Retinal pigment epithelial cell (primary cell): ENCODE measurements around the gene LSP1.
"Not testable (repeated sequence)": the region's sequence is repeated elsewhere in the genome, so short reads cannot be mapped to it uniquely, and the experiment has no call there.

ENCODE experiments used
- DNase-seq: peaks from one replicate; pipeline ENCODE4 v3.0.0-alpha.2; 2010; ENCODE audit warnings: low read depth
- H3K4me3 ChIP-seq: 2 replicates; pipeline ENCODE4 v1.5.1; 2011; ENCODE audit warnings: mild to moderate bottlenecking, low read length, control low read depth, moderate library complexity
- CTCF ChIP-seq: conservative IDR thresholded peaks from 2 replicates; pipeline ENCODE4 v1.5.1; 2011; ENCODE audit warnings: low read depth, low read length, control low read depth, inconsistent platforms

The LSP1 gene

GRCh38 chr11:1869427-1870325, 16.8 kb downstream of the LSP1 start:
- no peak for TF ChIP-seq CTCF
- no peak overlapping the region for H3K4me3 ChIP-seq
- no peak for DNase-seq

GRCh38 chr11:1870326-1870696, 17.4 kb downstream of the LSP1 start:
- H3K4me3 ChIP-seq, result no peak overlapping the region
- no peak for TF ChIP-seq CTCF
- no peak for DNase-seq

DNA sequence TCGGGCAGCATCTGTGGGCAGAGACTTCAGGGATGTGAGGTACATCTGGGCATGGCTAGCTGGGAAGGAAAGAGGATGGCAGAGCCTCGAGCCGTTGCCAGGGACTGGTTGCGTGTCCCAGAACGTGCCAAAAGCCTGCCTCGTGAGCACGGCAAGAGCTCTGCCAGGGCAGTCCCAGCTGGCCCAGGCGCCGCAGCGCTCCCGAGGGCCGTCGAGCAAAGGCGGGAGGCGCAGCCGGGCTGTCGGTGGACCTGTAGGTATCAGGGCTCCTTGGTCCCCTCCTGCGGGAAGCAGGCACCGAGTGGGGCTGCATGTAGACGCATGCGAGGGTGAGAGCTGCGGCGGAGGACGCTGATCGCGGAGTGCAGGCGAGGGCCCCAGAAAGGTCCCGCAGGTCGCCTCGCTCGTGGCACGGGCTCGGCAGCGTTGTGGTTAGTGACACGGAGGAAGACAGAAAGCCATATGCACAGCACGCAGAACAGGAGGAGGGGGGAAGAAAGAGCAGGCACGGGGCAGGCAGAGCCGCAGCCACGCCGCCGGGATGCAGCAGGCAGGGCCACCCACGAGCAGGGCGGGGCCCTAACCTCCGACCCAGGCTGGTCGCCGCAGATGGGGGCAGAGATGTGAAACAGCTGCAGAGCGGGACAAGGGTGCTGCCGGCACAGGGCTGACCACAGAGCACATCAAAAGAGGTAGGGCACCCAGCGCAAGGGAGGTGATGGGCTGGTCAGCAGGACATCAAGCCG, 18.0 kb downstream of the LSP1 start:
- H3K4me3 ChIP-seq, result no peak overlapping the region
- TF ChIP-seq CTCF, result no peak
- no peak for DNase-seq

- no peak overlapping the region for H3K4me3 ChIP-seq
- TF ChIP-seq CTCF, result no peak
- no peak for DNase-seq
Observed at GRCh38 chr11:1871531-1871930, 18.6 kb downstream of the LSP1 start.

GRCh38 chr11:1872267-1872985, 19.5 kb downstream of the LSP1 start:
- DNase-seq, result no peak
- no peak overlapping the region for H3K4me3 ChIP-seq
- TF ChIP-seq CTCF, result no peak

- no peak for TF ChIP-seq CTCF
- no peak overlapping the region for H3K4me3 ChIP-seq
- peak; percentile 15 for DNase-seq
Observed at GRCh38 chr11:1873048-1873812, 20.3 kb downstream of the LSP1 start.

GRCh38 chr11:1873813-1874150, 20.9 kb downstream of the LSP1 start:
- DNase-seq, H3K4me3 ChIP-seq: not testable (repeated sequence)

- DNase-seq, H3K4me3 ChIP-seq: not testable (repeated sequence)
Observed at GRCh38 chr11:1874441-1875092, 21.7 kb downstream of the LSP1 start.
